GM18870 (cell line): ENCODE results near the gene NFATC2.

Experiments
- ATAC-seq: cut with Tn5 transposase; IDR thresholded peaks from one replicate; pipeline ENCODE4 v1.9.1; 2021; ENCODE audit warnings: moderate library complexity; ENCODE audit not compliant: unreplicated experiment

The NFATC2 gene

DNA sequence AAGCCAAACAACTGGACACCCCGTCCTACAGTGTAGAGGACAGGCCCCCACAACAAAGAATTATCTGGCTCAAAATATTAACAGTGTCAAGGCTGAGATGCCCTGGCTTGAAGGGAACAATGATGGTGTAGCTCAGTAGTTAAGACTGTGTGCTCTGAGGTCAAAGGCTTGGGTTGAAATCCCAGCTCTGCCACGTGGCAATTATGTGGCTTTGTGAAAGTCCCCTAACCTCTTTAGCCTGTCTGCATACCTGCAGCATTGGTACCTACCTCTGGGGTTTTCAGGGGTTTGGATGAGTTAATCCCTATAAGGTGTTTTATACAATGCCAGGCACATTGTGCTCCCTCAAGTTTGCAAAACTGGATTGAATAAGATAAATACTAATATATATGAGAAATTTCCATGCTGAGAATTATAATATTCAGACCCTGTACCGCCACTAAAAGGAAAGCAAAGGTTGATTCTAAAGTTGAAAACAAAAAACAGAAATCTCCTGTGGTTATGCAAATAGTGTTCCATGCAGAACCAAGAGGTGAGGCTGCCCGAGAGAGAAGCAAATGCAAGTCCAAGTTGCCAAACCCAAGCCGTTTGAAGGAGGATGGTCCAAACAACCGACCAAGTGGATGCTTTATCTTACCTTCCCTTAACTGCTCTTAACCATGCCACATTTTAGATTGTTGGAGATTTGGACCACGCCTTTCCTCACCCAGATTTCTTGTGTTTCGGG is 199.8 kb downstream of the NFATC2 start:
- ATAC-seq, result no peak

GRCh38 chr20:51341581-51341980 is 200.9 kb downstream of the NFATC2 start:
- no peak for ATAC-seq

- ATAC-seq, result no peak
Measured at GRCh38 chr20:51340451-51340840, 202.1 kb downstream of the NFATC2 start.

DNA sequence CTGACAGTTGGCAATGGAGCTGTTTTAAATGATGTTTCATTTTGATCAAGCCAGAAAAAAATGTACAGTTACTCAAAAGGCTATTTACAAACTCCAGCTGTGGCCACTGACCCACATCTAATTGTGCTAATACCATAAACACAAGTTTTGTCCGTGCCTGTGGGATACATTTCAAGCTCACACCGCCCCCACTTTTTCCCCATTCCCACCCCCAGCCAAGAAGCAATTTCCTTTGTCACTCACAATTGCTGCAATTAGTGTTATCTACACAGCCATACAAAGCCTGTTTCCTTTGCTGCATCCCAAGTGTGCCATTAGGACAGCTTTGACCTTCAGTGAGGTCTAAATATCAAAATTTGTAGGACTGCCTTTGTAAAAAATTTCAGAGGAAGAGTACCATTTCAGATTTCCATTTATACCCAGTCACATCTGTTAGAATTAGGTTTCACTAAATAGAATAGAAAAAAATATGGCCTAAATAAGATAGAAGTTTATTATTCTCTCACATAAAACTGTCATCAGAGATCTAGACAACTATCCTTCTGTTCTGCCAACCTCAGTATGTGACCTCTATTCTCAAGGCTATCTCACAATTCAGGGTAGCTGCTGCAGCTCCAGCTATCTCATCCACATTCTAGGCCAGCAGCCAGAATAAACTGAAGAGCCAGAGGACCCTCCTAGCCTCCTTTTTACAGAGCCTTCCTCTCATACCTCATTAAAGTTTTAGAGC is 202.6 kb downstream of the NFATC2 start:
- no peak for ATAC-seq

DNA sequence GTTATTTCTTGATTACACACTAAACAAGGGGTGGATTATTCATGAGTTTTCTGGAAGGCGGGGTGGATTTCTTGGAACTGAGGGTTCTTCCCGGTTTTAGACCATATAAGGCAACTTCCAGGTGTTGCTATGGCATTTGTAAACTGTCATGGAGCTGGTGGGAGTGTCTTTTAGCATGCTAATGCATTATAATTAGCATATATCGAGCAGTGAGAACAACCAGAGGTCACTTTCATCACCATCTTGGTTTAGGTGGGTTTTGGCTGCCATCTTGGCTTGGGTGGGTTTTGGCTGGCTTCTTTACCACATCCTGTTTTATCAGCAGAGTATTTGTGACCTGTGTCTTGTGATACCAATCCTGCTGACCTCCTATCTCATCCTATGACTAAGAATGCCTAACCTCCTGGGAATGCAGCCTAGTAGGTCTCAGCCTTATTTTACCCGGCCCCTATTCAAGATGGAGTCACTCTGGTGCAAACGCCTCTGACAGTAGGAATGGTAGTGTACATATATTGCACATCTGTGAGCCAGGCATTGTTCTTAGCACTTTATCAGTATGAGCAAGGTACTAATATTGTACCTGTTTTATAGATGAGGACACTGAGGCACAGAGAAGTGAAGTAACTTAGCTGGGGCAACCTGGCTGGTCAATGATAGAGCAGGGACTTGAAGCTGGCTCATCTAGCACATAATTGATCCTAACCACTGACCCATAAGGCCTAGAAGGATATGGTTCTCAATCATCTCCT is 203.7 kb downstream of the NFATC2 start:
- no peak for ATAC-seq

DNA sequence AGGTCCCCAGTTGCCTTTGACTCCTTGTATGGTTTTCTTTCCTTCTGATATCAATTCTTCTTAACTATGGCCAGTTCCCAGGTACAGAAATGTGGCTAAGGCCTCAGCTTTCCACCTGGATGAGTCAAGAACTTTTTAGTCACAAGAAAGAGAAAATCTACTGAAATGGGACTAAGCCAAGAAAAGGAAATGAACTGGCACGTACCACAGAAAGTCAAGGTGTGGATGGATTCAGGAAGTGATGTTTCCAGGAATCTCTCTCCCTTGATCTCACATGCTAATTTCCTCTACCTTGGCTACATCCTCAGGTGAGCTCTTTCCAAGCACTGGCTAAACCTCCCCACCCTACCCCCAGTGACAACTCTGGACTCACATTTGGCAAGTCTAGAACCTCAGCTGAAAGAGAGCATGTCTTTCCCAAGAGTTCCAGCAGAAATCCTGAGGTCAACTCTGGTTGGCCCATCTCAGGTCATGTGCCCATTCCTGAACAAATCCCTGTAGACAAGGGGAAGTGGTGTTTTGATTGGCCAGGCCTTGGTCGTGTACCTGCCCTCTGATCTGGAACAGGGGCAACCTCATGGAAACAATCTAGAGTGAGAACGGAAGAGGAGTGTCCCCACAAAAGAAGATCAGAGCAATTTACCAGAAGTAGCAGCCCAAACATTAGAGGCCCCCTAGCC is 205.3 kb downstream of the NFATC2 start:
- no peak for ATAC-seq
